ENCODE measurements around the gene PDGFB. TPM values are rescaled to one million over a fixed set of nuclear protein-coding genes. Genes with fewer than 3 reads are reported as not detected.
A peak's percentile ranks its signal among the peaks of the same experiment; 100 is the strongest.
"Not testable (repeated sequence)": the region's sequence is repeated elsewhere in the genome, so short reads cannot be mapped to it uniquely, and the experiment has no call there.

The PDGFB gene
- total RNA-seq, 1 donor from 2014 or later: 19.9 TPM

DNA sequence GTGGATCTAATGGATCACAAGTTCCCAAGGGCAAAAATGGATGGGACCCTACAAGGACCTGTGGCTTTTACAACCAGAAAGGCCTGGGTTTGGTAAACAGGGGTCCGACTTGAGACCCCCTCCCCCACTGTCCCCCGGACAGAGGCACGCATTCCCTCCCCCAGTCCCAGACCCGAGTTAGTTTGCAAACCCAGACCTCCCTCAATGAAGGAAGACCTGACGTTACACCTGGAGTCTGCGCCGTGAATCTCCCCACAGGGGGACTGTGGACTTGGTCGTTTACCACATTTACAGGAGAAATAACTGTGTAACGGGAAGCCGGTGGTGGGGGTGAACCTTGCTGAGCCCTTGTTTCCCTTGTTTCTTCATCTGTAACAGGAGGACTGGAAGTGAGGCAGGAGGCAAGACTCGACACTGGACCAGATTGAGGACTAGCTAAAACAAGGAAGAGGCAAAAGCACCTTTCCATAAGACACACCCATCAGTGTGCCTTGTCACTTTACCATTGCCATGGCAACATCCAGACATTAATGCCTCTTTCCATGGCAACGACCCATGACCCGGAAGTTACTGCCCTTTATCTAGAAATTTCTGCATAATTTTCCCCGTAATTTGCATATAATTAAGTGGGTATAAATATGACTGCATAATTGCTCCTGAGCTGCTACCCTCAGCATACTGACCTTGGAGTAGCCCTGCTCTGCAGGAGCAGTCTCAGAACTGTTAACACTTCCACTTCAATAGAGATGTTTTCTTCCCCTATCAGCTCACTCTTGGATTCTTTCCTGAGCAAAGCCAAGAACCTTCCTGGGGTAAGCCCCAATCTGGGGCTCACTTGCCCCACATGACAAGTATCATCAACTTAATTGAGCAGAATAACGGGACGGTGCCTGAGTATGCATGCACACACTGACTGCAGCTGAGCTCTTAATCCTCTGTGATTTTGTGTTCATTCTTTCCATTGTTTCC, 25.4 kb downstream of the PDGFB start:
- DNase-seq: peak; percentile 9
- no peak for ATAC-seq
- intact Hi-C loops (cut with micrococcal nuclease): no loop called here

DNA sequence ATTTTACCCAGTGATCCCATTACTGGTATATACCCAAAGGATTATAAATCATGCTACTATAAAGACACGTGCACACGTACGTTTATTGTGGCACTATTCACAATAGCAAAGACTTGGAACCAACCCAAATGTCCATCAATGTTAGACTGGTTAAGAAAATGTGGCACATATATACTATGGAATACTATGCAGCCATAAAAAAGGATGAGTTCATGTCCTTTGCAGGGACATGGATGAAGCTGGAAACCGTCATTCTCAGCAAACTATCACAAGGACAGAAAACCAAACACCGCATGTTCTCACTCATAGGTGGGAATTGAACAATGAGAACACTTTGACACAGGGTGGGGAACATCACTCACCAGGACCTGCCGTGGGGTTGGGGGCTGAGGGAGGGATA, 26.4 kb downstream of the PDGFB start:
- ATAC-seq; DNase-seq; intact Hi-C loops (cut with micrococcal nuclease): not testable (repeated sequence)

DNA sequence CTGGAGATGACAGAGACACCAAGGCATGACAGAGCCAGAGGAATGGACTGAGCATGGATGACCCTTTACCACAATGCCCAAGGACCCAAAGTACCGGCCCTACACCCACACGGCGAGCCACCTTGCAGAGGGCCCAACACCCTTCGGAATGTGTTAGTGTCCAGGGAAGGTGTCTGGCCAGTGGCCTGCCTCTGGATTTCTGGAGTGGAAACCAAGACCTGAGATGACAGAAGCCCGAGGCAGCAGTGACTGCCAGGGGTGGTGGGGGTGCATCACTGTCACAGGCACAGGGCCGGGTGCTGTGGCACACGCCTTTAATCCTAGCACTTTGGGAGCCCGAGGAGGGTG, 28.7 kb downstream of the PDGFB start:
- intact Hi-C loops (cut with micrococcal nuclease): no loop called here

DNA sequence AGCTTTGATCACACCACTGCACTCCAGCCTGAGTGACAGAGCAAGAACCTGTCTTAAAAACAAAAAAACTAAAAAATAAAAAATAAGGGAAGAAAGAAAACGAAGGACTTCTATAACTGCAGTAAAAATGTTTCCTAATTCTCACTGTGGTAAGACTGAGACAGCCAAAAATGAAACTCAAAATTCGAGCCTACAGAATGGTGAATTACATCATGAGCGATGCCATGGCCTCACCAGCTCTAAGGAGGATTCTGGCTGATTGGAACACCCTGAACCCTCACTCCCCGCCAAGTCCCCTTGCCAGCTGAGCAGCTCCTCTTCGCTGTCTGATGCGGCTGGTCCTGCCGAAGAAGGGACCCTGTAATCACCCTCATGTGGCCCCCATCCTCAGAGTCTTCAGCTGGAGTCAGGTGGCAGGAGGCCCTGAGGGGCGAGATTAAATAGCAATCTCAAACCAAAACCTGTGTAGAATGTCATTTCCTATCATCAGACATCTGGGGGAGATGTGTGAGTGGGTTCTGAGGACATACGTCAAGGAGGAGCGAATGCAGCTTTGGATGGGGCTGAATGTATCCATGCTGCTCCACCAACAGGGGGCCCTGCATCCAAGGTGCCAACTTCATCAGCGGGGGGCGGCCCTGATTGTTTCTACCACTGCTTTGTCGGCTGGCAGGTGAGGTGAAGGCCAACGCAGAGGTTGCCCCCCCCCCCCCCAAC, 29.2 kb downstream of the PDGFB start:
- DNase-seq (peak; percentile 46), ATAC-seq (peak; percentile 50)
- intact Hi-C loops (cut with micrococcal nuclease): no loop called here

More for the DNA sequence above, 28.7 kb downstream of the PDGFB start:
- ATAC-seq: no peak
- peak; percentile 15 for DNase-seq

DNA sequence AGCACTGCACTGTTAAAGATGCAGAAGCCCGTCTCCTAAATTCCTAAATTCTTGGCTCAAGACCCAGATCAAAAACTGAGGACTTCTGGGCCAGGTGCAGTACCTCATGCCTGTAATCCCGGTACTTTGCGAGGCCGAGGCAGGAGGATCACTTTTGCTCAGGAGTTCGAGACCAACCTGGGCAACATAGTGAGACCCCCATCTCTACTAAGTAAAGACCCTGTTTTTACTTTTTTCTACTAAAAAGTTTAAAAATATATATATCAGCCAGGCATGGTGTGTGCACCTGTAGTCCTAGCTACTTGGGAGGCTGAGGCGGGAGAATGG, 29.7 kb downstream of the PDGFB start:
- intact Hi-C loops (cut with micrococcal nuclease): no loop called here
- ATAC-seq (no peak), DNase-seq (no peak)

DNA sequence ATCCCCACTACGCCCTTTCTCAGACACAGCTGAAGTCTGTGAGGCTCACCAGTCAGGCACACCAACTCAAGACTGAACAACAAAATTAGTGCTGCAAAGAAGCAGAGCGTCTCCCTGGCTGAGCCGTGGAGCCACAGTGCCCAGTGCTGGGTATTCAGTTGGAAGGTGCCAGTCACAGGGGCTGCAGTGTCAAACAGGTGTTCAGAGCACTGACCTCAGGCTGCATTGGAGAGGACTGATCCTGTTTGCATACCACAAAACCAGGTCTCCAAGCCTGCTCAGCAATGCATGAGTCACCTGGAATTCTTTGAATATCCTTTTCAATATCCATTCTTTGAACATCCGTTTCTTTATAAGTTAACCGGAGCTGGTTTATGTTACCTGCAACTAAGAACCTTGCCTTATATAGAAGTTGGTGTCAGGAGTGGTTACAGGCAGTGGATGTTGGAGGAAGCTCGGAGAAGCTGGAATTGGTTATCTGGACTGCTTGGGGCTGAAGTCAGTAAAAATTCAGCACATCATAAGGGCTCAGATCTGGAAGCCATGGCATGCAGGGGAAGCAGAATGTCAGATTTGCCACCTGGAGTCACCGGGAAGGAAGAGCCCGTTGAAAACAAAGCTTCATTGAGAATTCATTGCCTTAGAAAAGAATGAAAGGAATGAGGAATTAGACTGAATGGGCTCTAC, 30.3 kb downstream of the PDGFB start:
- DNase-seq (peak; percentile 22), ATAC-seq (no peak)
- intact Hi-C loops (cut with micrococcal nuclease): no loop called here

DNA sequence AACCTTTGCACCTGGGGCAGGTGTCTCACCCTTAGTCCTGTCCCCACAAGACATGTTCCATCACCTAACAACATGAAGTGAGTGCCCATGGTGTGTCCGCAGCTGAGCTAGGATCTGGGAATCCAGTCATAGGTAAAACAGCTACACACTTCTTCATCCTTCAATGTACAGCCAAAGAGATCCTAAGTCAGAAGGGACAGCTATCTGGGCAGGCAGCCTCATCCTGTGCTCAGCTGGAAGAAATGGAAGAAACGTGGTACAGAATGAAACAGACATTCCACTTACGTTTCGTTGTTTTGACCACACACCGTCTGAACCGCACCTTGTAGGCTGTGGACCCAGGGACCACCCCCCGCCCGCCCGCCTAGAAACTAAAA, 30.8 kb downstream of the PDGFB start:
- ATAC-seq (no peak), DNase-seq (no peak)
- intact Hi-C loops (cut with micrococcal nuclease): no loop called here

DNA sequence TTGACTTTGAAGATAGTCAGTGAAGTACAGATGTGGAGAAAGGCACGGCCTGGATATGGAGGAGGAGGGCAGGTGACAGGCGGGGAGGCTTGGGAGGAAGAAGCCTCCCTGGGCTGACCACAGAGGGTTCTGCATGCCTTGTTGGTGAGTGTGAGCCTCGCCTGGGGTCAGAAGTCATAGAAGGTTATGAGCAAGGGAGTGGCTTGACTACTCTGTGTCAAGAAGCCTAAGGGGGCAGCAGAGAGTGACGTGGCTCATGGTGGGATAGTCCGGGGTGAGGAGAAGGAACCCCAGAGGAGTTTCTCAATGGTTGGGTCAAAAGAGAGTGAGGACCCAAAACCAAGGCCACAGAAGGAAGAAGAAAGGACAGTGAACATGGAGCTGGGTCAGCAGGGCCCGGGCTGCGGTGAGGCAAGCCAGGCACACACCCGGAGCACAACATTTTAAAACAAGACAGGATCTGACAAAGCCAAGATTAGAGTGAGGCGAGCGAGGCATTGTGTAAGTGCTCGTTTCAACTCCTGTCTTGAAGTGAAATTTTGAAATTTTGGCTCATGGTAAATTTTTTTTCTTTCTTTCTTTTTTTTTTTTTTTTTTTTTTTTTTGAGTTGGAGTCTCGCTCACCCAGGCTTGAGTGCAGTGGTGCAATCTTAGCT, 31.9 kb downstream of the PDGFB start:
- DNase-seq (no peak), ATAC-seq (no peak)
- intact Hi-C loops (cut with micrococcal nuclease): no loop called here

DNA sequence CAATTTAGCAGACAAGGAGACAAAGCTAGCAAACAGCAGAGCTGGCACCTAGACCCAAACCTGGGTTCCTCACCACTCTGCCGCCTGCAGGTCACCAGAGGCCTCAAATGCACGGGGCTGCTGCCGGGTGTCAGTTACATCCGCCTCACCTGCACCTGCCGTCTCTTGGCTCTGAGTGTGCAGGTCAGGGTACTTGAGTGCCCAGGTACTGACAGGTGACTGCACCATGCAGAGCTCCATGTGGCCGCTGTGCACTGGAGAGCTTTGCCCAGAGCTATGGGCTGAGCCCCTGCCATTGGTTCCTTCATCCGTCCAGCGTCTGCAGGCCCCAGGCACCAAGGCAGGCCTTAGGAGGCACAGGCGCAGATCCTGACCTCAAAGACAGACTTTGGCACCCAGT, 35.0 kb downstream of the PDGFB start:
- ATAC-seq (no peak), DNase-seq (no peak)
- intact Hi-C loops (cut with micrococcal nuclease): no loop called here

DNA sequence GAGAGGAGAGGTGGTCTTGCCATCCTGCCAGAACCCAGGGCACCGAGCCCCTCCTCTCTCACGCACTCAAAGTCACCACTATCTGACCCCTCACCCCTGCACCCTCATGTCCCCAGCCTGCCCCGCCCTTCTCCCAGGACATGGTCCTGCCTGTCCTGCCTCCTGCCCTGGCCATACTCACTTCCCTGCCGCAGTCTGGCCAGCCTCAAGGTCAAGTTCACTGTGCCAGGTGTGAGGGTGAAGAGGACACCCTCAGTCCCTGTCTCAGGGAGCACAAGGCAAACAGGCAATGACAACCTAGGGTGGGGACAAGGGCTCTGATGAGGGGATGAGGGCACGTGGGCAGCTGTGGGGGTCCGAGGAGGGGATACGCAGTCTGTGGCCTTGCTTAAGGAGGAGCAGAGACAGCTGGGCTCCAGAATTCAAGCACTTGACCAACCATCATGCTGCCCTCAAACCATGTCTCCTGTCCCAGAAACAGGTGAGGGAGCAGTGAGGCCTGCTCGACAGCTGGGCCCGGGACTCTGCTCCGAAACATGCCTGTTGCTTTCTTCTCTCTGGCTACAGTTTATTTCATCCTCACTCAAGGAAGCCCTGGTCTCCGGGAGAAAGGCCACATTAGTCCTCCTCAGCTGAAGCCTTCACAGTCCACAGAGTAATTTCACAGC, 36.6 kb downstream of the PDGFB start:
- intact Hi-C loops (cut with micrococcal nuclease): no loop called here
- no peak for ATAC-seq
- DNase-seq: no peak

DNA sequence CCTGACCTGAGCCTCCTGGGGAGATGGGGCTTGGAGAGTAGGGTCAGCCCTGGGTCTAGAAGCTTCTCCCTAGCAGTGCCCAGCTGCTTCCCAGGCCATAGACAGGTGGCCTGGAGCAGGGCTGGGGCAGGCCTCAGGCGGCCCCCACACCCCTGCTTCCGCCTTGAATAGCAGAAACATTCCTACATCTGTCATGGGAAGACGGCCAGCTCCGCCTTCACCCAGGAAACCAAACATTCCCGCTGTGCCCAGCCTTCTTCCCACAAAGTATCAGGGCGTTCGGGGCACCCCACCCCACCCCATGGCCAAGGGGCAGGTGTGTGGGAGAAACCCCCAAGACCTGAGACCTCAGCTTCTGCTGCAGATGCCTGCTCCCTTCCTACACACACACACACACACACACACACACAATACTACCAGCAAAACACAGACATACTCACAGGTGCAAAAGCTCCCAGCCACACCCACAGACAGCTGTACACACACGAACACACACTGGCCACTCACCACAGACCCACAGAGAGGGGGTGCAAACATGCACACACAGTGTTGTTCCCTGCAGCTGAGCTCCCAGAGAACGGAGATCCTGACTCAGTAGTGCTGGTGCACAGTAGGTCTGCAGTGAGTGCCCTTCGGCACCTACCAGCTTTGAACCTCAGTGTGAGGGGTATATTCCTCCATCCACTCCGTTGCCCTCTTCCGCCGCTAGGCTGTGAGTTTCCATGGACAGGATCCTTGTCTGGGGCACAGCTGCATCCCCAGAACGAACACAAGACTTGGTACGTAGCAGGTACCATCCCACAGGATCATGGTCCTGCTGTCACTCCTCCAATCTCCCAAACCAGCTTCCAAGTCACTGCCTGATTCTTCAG, 37.4 kb downstream of the PDGFB start:
- DNase-seq: no peak
- no peak for ATAC-seq
- intact Hi-C loops (cut with micrococcal nuclease): no loop called here

DNA sequence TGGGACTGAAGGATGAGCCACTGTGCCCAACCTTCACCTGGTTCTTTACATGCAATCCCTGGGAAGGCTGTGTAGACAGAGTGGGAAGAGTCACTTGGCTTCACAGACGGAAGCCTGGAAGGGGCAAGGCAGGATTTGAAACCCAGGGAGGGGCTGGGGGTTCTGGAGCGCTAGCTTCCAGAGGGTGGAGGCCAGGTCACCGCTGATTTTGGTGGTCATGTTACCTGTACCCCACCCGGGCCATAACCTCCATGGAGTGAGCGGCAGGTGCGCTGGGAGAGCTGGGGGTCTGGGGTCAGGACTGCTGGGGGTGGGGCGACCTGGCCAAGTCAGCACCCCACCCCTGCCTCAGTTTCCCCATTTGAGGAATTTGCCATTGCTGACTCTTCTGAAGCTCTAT, 38.3 kb downstream of the PDGFB start:
- DNase-seq (no peak), ATAC-seq (no peak)
- intact Hi-C loops (cut with micrococcal nuclease): no loop called here

DNA sequence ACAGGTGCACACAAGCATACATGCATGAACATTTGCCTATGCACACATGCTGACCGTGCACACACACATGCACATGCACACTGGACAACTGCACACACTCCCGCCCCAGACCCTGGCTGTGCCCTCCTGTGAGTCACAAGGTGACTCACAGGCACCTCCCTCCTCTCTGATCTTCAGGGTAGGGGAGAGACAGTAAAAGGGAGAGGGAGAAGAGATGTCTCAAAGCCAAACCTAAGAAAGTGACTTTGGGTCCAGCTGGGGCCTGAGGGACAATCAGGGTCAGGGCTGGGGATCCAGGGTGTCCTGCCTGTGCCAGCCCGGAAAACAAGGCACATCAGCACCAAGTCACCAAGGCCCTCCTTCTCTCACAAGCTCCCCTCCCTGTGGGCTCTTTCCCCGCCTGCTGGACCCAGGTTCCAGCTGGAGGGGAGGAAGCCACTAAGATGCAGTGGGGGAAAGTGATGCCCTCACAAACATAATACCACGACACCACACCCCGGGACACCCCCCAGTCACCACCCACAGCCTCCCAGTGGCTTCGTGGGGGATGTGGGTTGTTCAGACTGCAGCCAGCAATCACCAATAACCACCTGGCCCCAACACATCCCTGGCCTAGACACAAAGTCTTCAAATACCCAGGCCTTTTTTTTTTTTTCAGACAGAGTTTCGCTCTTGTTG, 39.3 kb downstream of the PDGFB start:
- ATAC-seq (no peak), DNase-seq (no peak)
- intact Hi-C loops (cut with micrococcal nuclease): no loop called here

DNA sequence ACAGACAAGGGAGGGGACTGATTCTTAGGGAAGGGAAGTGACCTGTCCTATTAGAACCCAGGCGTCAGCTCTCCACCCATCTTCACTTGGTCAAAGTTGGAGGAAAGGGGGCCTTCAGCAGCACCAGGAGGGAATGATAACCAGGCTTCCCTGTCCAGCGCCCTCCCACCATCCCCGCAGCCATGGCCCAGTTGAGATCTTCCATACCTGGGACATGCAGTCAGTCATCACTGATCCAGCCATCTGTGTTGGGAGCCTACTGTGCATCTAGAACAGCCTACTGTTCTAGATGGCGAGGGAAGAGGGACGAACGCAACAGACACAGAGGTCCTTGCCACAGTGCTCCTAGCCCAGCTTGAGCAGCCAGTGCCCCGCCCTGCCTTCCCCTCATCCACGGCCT, 40.6 kb downstream of the PDGFB start:
- no peak for DNase-seq
- no peak for ATAC-seq
- intact Hi-C loops (cut with micrococcal nuclease): no loop called here

DNA sequence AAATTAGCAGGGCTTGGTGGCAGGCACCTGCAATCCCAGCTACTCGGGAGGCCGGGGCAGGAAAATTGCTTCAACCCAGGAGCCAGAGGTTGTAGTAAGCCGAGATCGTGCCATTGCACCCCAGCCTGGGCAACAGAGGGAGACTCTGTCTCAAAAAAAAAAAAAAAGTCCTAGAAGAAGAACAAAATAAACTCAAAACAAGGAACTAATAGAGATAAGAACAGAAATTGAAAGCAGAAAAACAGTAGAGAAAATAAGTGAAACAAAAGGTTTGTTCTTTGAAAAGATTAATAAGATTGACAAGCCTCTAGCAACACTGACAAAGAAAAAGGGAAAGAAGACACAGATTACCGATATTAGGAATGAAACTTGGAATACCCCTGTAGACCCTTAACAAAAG, 47.2 kb downstream of the PDGFB start:
- intact Hi-C loops (cut with micrococcal nuclease): no loop called here
- no peak for ATAC-seq
- no peak for DNase-seq

DNA sequence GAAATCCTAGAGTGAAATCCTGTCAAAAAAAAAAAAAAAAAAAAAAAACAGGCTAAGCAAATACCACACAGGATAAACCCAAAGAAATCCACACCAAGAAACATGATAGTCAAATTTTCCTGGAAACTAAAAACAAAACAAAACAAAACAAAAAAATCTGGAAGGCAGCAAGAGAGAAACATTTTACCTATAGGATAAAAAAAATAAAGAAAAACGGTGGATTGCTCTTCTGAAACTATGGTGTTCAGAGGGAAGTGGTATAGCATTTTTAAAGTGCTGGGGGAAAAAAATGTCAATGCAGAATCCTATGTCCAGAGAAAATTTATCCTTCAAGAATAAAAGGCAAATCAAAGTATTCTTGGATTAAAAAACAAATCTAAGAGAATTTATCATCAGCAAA, 50.7 kb downstream of the PDGFB start:
- no peak for DNase-seq
- no peak for ATAC-seq
- intact Hi-C loops (cut with micrococcal nuclease): no loop called here

DNA sequence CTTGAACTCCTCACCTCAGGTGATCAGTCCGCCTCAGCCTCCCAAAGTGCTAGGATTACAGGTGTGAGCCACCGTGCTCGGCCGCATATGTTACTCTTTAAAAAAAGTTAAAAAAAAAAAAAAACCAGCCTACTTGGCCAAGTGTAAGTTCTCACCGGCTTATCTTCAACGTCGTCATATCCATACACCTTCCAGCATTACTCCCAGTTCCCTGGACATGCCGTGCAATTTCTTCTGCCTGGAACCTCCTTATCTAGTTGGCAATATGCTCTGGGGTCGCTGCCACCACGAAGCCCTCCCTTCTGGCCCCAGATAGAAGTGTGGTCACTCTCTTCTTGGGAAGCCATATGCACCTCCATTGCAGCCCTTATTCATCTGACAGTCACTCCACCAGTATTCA, 56.0 kb downstream of the PDGFB start:
- DNase-seq (no peak), ATAC-seq (no peak)
- intact Hi-C loops (cut with micrococcal nuclease): no loop called here

DNA sequence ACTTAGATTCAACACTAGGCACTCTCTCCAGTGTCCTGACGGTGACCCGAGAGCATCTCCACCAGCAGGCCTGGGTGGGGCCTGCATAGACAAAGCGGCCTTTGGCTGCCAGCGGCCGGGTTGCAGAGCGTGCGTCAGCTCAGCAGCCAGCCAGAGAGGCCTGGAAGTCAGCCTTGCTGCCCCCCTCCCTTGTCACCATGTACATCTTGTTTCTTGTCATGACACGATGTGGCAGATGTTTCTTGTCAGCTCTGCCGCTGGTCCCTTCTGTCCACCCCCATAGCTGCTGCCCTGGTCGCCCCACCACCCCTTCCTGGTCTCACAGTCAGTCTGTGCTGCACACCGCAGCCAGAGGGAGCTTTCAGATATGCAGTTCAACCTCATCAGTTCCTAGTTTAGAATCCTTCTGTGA, 59.2 kb downstream of the PDGFB start:
- DNase-seq (peak; percentile 86), ATAC-seq (peak; percentile 93)
- intact Hi-C loops (cut with micrococcal nuclease): no loop called here

All from left ventricle myocardium superior (tissue), 1 donor.